ENCODE measurements around the gene OTOP3.
A peak's percentile ranks its signal among the peaks of the same experiment; 100 is the strongest.
"Not testable (repeated sequence)": the region's sequence is repeated elsewhere in the genome, so short reads cannot be mapped to it uniquely, and the experiment has no call there.

Gene OTOP3

DNA sequence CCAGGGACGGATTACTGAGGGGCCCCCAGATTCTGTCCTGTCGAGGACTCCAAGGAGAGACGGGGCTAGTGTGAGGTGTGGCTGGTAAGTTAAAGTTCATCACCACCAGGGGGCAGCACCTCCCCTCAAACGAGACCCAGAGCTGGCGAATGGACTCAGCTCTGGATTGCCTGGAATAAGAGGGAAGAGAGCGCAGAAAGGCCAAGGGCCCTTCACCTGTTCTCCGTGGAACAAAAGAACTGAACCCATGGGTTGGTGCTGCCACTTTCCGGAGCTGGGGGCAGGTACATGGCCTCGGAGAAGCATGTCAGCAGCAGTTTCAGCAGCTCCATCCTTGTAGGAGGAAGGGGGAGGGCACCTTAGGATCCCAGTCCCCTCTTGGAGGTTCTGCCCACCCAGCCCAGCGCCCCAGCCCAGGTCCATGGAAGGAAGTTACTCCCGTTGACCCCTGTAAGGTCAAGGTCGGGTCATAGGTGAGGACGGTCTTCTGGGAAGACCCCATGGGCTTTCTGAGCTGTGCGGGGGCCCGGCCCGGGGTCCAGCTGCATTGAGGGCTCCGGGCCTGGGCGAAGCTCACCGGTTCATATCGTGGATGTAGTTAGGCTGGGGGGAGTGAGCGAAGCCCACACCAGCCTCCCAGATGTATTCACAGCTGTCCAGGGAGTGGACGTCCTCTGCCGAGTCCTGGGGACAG is 26.1 kb downstream of the OTOP3 start:
- DNase-seq (ENCODE audit: low read depth, low spot score) = peak; percentile 68

DNA sequence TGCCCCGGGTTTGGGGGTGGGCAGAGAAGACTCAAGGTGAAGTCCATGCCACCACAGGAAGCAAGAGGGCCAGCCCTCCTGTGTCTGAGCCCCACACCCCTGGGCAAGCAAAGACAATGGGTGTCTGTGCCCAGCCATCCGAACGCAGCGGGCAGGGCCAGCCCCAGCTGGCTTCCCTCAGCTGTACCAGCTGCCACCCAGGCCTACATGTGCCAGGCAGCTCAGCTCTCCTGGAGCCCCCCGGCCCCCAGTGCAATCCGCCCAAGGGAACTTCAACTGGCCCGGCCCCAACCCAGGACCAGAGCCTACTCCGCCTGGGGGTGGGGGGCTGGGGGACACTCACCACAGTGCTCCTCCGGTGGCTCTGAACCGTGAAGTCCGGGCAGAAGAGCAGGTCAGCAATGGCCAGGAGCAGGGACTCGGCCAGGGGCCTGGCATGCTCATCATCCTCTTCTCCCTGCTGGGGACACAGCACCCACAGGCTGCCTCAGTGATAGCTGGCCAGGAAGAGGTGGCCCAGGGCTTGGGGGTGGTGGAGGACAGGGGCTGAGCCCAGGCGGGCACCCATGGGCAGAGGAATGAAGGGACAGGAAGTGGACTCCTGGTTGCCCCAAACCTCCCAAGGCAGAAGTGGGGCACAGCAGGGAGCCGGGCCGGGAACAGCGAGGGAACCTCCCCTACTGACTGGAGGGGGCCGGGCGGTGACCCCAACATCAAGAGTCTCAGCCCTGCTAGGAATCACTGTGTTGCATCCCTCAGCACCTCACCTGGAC is 27.1 kb downstream of the OTOP3 start:
- no peak for DNase-seq (ENCODE audit: low read depth, low spot score)

DNA sequence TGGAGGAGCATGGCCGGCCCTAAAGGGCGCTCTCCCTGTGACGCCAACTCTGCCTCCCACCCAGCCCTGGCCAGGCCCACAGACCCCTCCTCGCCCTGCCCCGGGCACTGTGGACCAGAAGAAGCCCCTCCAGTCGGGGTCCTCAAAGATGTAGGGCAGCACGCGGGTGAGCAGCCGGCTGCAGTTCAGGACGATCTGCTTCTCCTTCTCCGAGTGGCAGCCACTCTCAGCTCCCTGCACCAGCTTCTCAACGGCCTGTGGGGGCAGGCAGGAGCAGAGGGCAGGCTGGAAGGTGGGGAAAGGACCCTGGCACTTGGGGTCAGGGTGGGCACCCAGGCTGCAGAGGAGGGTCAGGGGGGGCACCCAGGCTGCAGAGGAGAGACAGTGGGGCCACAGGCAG is 28.0 kb downstream of the OTOP3 start:
- no peak for DNase-seq (ENCODE audit: low read depth, low spot score)

DNA sequence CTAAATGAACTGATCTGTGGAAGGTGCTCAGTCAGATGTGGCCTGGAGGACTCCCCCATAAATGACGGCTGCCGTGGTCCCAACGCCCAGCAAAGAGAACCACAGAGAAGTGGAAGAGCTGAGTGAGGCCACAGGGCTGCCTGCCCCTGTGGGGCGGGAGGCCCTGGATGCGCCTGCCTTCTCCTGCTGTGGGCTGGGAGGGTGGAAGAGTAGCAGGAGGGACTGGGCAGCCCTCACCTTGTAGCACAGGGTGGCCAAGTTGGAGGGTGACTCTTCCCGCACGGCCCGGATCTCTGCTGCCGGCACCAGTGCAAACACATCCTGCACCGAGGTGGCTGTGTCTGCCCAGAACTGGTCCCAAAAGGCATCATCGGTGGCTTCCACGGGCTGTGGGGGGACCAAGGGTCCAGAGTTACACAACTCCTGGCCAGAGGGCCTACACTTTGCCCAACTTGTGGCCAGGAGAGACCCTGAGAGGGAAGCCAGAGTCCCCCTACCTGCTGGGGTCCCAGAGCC is 28.6 kb downstream of the OTOP3 start:
- no peak for DNase-seq (ENCODE audit: low read depth, low spot score)

DNA sequence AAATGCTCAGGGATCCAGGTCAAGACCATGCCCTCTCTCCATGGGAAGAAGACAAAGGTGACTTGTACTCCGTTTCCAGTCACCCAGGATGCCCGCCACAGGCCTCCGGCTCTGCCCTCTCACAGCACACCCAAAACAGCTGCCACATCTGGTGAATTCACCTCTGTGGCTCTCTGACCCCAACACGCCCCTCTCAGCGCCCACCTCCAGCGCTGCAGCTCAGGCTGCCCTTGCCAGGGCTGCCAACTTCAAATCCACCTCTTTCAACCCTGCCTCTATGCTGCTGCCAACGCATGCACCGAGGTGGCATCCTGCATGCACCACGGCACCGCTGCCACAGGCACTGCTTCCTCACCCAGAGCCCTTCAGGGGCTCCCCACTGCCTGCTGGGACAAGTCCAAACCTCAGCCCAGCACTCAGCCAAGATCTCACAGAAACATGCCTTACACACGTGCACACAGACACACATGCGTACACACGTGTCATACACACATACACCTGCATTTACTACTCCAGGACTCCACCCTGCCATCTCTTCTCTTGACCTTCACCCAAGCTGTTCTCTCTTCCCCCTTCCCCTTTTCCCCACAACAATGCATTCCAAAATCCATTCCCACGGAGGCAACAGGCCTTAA is 29.4 kb downstream of the OTOP3 start:
- no peak for DNase-seq (ENCODE audit: low read depth, low spot score)

DNA sequence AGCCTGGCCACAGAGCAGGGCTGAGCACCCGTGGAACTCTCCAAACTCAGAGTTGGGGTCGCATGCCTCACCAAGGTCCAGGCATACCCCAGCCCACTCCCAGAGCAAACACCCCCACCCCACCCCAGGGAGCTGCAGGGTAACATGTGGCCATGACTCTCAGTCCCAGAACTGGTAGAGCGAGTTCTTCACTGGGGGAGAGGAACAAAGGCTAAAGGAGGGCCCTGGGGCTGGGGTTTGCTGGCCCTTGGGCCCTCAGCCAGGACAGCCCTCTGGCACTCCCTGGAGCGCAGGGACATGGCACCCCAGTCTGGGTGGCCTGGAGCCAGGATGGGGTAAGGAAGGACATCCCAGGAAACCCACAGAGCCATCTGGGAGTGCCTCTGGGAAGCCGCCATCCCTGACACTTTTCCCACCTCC is 32.7 kb downstream of the OTOP3 start:
- DNase-seq (ENCODE audit: low read depth, low spot score) = no peak

DNA sequence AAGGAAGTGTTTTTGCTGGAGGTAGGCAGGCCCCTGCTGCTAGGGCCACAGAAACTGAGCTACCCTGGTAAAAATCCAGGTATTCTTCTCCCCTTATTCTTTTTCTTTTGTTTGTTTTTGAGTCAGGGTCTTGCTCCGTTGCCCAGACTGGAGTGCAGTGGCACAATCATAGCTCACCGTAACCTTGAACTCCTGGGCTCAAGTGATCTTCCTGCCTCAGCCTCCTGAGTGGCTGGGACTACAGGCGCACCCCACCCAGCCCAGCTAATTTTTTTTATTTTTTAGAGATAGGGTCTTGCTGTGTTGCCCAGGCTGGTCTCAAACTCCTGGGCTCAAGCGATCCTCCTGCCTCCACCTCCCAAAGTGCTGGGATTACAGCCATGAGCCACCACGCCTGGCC is 33.8 kb downstream of the OTOP3 start:
- not testable (repeated sequence) for DNase-seq (ENCODE audit: low read depth, low spot score)

DNA sequence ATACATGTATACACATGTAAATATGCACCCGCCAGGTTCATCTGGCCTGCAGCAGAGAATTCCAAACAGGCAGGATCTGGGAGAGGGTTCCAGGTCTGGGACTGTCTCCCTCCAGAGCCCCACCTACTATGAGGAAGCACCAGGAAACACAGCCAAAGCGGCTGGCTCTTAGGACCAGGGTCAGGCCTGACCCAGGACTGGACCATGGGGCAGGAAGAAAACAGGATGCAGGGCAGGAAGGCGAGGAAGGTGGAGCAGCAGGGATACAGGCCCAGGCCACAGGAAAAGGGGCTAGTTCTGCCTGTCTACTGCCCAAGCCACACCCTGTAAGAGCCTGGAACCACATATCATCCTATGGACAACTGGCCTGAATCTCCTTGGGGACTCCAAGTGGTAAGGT is 34.7 kb downstream of the OTOP3 start:
- no peak for DNase-seq (ENCODE audit: low read depth, low spot score)

DNA sequence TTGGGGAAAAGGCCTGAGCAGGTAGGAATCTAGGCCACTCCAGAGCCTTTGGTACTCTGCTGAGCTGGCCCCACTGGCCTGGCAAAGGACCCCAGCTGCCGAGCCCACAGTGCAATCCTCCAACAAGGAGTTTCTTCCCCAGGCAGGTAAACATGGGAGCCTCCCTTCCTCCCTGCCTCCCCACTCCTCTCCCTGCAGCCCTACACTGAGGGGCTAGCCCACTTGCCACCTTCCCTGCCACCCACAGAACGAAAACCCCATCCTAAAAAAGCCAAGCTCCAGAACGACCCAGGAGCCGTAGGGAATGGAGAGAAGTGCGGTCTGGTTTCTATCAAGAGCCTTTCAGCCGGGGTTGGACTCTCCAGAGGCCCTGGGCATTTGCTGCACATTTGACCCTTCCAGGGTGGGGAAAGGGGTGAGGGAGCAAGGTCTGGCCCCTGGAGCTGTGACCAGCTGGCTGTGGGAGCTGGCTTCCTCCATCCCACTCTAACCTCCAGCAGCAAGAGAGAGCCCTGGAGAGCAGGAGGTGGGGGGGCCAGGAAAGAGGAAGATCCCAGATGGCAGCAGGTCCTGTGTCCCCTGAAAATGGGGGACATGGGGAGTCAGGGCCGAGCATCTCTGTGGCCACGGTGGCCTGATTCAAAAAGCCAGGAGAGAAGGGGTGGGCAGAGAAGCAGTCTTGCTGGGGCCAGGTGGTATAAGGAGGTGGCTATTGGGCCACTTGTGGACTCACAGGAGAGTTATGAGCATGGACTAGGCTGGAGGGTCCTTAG is 35.6 kb downstream of the OTOP3 start:
- no peak for DNase-seq (ENCODE audit: low read depth, low spot score)

DNA sequence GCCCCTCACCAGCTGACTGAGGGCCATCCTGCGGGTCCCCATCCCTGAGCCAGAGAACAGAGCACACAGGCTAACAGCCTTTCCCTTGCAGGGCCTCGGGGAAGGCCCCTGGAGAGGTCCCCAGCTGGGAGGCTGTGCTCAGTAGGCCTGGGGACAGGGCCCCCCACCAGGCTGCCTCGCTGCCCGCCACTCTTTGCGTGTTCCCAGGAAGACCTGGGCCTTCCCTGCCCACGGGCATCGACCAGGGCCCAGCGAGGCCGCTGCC is 36.1 kb downstream of the OTOP3 start:
- DNase-seq (ENCODE audit: low read depth, low spot score) = no peak

DNA sequence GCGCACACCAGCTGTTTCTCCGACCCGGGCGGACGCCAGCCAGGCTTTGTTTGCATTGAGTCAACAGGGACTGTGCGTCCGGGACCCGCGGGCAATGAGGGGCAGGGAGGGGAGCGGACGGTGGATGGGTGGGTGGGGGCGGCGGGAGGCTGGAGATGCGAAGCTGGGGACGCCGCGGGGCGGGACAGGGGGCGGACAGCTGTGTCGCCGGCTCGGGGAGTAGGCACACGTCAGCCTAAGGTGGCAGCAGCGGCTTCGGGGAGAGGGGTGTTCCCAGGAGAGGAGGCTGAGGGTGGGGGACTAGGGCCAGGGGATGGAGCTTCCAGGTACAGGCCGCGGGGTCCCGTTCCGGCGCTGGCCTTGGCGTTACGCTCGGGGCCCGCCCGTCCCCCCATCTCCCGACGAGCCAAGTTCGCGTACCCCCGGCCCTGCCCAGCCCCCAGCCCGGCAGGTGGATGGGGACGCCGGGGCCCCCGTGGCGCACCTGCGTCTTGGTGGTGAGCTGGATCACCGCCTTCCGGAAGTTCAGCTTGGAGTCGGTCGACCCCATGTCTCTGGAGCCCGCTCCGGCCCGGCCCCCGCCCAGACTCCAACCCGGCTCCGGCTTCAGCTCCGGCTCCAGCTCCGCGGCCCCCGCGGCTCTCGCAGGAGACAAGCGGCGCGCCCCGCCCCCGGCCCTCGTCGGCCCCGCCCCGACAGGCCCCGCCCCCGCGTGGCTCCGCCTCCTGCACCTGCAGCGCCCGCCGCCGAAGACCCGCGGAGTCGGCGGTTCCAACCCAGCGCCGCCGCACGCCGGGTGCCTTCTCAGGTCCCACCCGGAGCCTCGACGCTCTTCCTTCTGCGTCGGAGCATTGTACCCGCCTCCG is 36.6 kb downstream of the OTOP3 start, which contains the start of gene HID1:
HID1 (minus strand) TSS at position 653 of the 866 bp plus-strand sequence; CDS start at position 550, 103 bp downstream.
- DNase-seq (ENCODE audit: low read depth, low spot score) = peak; percentile 55

DNA sequence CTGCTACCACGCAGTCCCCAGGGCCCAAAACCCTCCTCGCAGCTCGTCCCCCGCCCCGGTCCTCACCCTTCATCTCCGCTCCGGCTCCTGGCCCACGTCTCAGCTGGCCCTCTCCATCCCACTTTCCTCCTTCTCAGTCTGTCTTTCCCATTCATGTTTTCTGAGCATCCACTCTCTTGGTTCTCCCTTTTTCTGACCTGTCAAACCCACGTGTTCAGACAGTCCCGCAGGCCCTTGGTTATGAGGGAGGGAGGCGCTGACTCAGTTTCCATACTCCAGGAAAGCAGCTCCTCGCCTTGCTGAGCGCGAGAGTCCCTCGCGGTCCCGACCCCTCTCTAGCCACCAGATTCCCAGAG is 37.3 kb downstream of the OTOP3 start:
- DNase-seq (ENCODE audit: low read depth, low spot score) = no peak

DNA sequence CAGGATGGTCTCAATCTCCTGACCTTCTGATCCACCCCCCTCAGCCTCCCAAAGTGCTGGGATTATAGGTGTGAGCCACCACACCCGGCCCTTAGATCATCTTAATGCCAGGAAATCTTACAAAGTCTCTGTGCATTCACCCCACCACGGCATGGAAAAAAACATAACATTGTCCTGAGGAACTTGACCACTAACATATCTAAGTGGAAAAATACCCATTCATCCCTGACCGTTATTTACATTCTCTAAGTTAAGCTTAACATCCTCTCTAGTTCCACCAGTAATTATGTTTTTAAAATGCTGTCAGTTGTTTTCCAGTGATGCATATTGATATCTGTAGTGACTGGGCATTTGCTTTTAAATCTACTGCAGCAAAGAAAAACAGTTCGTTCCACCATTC is 40.2 kb downstream of the OTOP3 start:
- no peak for DNase-seq (ENCODE audit: low read depth, low spot score)

DNA sequence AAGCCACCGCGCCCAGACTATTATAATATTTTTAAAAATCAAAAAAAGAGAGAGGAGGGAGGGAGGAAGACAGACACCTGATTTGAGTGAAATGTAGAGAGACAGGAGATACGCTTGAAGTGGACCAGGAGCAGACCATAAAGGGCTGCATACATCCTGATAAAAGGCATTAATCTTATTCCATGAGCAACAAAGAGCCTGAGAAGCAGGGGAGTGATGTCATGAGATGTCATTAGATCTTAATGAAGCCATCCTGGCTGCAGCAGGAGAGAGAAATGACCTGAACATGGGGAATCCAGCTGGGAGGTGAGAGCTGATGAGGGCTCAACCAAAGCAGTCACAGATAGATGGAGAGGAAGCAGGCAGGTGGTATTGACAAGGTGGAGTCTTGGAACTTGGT is 42.1 kb downstream of the OTOP3 start:
- DNase-seq (ENCODE audit: low read depth, low spot score) = no peak

DNA sequence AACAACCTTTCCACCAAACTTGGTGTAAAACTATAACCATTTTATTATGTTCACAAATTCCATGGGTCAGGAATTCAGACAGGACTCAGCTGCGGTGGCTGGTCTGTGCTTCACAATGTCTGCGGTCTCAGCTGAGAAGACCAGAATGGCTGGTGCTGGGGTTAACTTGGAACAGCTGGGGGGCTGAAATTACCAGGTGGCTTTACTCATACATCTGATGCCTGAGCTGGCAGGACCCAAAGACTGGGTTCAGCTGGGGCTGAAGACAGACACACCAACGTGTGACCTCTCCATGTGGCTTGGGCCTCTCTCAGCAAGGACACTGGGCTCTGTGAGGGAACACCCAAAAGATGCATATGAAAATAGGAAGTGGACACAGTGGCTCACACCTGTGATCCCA is 42.5 kb downstream of the OTOP3 start:
- DNase-seq (ENCODE audit: low read depth, low spot score) = no peak

DNA sequence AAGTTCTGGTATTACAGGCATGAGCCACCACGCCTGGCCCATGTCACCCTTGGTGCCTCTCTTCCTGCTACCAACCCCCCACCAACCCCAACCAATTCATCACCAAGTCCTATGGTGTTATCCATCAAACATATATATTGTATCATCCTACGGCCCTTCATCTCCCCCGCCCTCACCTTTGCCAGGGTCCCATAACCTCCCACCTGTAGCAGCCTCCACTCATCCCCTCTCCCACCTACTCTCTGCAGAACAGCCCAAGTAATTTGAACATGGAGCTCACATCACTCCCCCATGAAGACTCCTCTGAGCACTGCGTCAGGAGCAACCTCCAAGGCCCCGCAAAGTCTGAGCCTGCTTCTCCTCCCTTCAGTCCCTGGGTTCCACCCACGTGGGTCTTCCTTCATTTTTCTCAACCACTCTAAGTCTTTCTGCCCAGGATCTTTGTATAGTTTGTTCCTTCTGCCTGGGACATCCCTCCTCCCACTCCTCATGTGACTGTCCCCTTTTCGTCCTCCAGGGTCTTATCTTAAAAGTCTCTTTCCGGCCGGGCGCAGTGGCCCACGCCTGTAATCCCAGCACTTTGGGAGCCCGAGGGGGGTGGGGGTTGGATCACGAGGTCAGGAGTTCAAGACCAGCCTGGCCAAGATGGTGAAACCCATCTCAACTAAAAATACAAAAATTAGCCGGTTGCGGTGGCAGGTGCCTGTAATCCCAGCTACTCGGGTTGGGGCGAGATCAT is 43.9 kb downstream of the OTOP3 start:
- DNase-seq (ENCODE audit: low read depth, low spot score) = no peak

DNA sequence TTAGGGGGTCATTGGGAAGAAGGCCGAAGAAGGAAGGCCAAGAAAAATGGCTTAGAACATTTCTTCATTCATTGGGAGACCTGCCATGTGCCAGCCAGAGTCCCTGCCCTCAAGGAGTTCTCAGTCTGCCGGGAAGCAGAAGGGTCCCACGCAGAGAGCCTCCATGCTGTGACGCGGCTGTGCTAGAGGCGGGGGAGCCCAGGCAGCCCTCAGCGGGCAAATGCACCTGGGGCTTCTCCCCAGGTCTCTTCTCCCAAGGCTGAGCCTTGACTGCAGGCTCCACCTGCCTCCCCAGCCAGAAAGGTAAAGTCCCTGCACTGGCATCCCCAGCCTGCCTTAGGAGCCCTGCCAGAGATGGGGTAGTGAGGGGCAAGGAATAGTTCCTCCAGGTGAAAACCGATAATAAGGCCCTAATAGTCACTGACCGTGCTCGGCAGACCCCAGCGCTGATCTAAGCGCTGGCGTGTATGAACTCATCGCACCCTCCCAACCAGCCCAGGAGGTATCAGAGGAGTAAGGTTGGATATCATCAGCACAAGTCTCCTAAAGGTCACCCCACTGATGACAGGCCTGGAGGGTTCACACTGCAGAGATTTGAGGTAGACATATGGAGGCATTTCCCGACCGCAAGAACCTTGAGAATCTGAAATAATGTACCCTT is 45.8 kb downstream of the OTOP3 start:
- DNase-seq (ENCODE audit: low read depth, low spot score) = no peak

DNA sequence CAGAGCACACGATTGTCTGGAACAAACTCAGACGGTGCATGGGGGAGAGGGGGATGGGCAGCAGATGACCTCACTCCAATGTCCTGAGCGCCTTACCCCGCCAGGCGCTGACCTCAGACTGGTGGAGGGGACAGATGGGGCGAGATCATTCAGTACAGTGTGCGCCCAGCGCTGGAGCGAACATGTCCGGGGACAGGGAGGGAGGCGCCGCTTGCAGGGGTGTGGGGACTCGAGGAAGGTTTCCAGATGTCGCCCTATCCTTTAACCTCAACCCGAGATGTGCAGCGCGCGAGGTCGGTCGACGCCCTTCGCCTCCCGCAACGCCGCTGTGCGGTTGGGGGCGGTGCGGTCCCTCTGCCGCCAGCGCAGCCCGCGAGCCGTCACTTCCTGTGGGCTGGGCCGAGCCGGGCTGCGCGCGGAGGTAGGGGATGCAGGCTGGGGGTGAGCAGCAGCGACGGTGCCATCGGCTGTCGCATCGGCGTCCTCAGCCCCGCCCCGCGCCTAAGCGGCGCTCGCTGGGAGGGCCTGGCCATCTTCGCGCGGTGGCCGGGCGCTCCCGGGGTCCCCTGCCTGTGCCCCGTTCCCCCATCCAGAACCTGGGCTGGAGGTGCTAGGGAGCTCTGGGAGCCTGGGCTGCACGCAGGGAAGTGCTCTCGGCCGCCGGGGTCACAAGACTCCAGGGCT is 46.4 kb downstream of the OTOP3 start:
- DNase-seq (ENCODE audit: low read depth, low spot score) = peak; percentile 57

DNA sequence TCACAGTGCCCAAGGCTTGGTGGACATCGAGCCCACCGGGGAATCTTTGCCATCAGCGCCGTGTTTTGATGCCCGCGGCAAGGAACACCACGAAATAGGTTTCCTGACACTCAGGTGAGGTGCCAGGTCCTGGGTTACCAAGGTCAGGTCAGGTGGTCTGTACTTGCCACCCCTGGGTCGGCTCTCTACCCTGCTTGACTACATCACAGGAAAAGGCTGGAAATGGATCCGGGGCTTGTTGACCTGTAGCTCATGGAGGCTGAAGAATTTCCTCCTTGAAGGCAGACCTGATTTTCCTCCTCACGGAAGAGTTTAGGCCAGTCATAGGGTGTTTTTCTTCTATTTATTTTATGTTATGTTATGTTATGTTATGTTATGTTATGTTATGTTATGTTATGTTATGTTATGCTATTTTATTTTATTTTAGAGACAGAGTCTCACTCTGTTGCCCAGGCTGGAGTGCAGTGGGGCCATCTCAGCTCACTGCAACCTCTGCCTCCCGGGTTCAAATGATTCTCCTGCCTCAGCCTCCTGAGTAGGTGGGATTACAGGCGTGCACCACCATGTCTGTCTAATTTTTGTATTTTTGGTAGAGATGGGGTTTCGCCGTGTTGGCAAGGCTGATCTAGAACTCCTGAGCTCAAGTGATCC is 47.1 kb downstream of the OTOP3 start:
- DNase-seq (ENCODE audit: low read depth, low spot score) = not testable (repeated sequence)
